HL-60 (cell line): ENCODE data around the gene CEP295NL.

Experiments used
- CTCF ChIP-seq: IDR thresholded peaks from one replicate; pipeline ENCODE4 v1.5.1; 2011; ENCODE audit warnings: low read length, control low read depth, inconsistent platforms; ENCODE audit not compliant: insufficient read depth
- GABPA ChIP-seq: IDR thresholded peaks from 2 replicates; pipeline ENCODE4 v1.6.1; 2012; ENCODE audit warnings: low read depth
- POLR2AphosphoS5 ChIP-seq: IDR thresholded peaks from 2 replicates; pipeline ENCODE4 v1.6.1; 2012; ENCODE audit warnings: low read depth
- TF ChIP-seq, protein P1 (sequence below): IDR thresholded peaks from 2 replicates; pipeline ENCODE4 v1.6.1; 2012; ENCODE audit warnings: low read depth; ENCODE audit not compliant: insufficient replicate concordance

- no peak for TF ChIP-seq CTCF
- no peak for TF ChIP-seq POLR2AphosphoS5
- TF ChIP-seq, protein P1, sequence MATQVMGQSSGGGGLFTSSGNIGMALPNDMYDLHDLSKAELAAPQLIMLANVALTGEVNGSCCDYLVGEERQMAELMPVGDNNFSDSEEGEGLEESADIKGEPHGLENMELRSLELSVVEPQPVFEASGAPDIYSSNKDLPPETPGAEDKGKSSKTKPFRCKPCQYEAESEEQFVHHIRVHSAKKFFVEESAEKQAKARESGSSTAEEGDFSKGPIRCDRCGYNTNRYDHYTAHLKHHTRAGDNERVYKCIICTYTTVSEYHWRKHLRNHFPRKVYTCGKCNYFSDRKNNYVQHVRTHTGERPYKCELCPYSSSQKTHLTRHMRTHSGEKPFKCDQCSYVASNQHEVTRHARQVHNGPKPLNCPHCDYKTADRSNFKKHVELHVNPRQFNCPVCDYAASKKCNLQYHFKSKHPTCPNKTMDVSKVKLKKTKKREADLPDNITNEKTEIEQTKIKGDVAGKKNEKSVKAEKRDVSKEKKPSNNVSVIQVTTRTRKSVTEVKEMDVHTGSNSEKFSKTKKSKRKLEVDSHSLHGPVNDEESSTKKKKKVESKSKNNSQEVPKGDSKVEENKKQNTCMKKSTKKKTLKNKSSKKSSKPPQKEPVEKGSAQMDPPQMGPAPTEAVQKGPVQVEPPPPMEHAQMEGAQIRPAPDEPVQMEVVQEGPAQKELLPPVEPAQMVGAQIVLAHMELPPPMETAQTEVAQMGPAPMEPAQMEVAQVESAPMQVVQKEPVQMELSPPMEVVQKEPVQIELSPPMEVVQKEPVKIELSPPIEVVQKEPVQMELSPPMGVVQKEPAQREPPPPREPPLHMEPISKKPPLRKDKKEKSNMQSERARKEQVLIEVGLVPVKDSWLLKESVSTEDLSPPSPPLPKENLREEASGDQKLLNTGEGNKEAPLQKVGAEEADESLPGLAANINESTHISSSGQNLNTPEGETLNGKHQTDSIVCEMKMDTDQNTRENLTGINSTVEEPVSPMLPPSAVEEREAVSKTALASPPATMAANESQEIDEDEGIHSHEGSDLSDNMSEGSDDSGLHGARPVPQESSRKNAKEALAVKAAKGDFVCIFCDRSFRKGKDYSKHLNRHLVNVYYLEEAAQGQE: no peak
- no peak for TF ChIP-seq GABPA
These were observed 34.6 kb downstream of the CEP295NL start for GRCh38 chr17:78868391-78868790.
